ENCODE measurements around the gene IGDCC3. TPM values are rescaled to one million over a fixed set of nuclear protein-coding genes. Genes with fewer than 3 reads are reported as not detected.

IGDCC3 gene
- polyA plus RNA-seq, 1 donor (not counting 4 experiments of a cell fraction or from before 2014, with no cell fraction given) = not detected

GRCh38 chr15:65330934-65331645 lies 46.7 kb downstream of the IGDCC3 start:
- H3K4me1 ChIP-seq (ENCODE audit: control insufficient read depth, extremely low read depth, insufficient read depth, low read length) = no peaks in the 10 kb centered on the region
- no peaks in the 10 kb centered on the region for H3K36me3 ChIP-seq (ENCODE audit: control insufficient read depth in 2 of 2, extremely low read depth in 1 of 2, insufficient read depth in 2 of 2, low read length in 2 of 2)
- no peak overlapping the region for H3K9ac ChIP-seq (ENCODE audit: control insufficient read depth, extremely low read depth, insufficient read depth, low read length)
- no peak overlapping the region for H3K4me2 ChIP-seq (ENCODE audit: control insufficient read depth, extremely low read depth, insufficient read depth, low read depth, low read length)
- H4K20me1 ChIP-seq (ENCODE audit: control insufficient read depth, extremely low read depth, insufficient read depth, low read length) = no peaks in the 10 kb centered on the region
- no peaks in the 10 kb centered on the region for H3K9me1 ChIP-seq (ENCODE audit: control insufficient read depth, extremely low read depth, insufficient read depth, low read length)
- no peaks in the 10 kb centered on the region for H3K79me2 ChIP-seq (ENCODE audit: control insufficient read depth, insufficient read depth, low read length)
- dilution Hi-C loops (cut with MboI; ENCODE audit: extremely low pct_ligation_motif_present, low sequenced_read_pairs) = no loop called here
- H3K4me3 ChIP-seq (ENCODE audit: control insufficient read depth in 2 of 3, extremely low read depth in 1 of 3, insufficient read depth in 2 of 3, low read depth in 1 of 3, low read length in 3 of 3) = no peak overlapping the region
- no peaks in the 10 kb centered on the region for H3K9me3 ChIP-seq (ENCODE audit: control insufficient read depth, low read depth, low read length)
- H2AFZ ChIP-seq (ENCODE audit: control insufficient read depth, low read length) = no peak overlapping the region
- no peak for FAIRE-seq
- no peak for TF ChIP-seq CTCF (optimal IDR thresholded peaks at IDR 0.05 in 1 of 3, IDR thresholded peaks at IDR 0.05 in 1 of 3, conservative IDR thresholded peaks at IDR 0.05 in 1 of 3; ENCODE audit: extremely low read depth in 1 of 3, insufficient read depth in 2 of 3, low read length in 3 of 3)
- TF ChIP-seq EZH2 (IDR thresholded peaks at IDR 0.05; ENCODE audit: low read length) = no peak
- H3K27ac ChIP-seq (ENCODE audit: control insufficient read depth, insufficient read depth, low read length) = no peak overlapping the region
- H3K27me3 ChIP-seq (ENCODE audit: control insufficient read depth, extremely low read depth, insufficient read depth, low read length) = peaks cover 29% of the 10 kb centered on the region
- no peak for DNase-seq (ENCODE audit: low read depth, low spot score)

- Histone ChIP-seq H3K79me2 (ENCODE audit: control insufficient read depth, insufficient read depth, low read length) (no peaks in the 10 kb centered on the region), H3K9me1 (ENCODE audit: control insufficient read depth, extremely low read depth, insufficient read depth, low read length) (no peaks in the 10 kb centered on the region), H3K4me2 (ENCODE audit: control insufficient read depth, extremely low read depth, insufficient read depth, low read depth, low read length) (no peak overlapping the region), H3K27ac (ENCODE audit: control insufficient read depth, insufficient read depth, low read length) (no peak overlapping the region), H3K9me3 (ENCODE audit: control insufficient read depth, low read depth, low read length) (no peaks in the 10 kb centered on the region), H3K4me3 (ENCODE audit: control insufficient read depth in 2 of 3, extremely low read depth in 1 of 3, insufficient read depth in 2 of 3, low read depth in 1 of 3, low read length in 3 of 3) (no peak overlapping the region), H4K20me1 (ENCODE audit: control insufficient read depth, extremely low read depth, insufficient read depth, low read length) (no peaks in the 10 kb centered on the region), H3K36me3 (ENCODE audit: control insufficient read depth in 2 of 2, extremely low read depth in 1 of 2, insufficient read depth in 2 of 2, low read length in 2 of 2) (no peaks in the 10 kb centered on the region), H2AFZ (ENCODE audit: control insufficient read depth, low read length) (no peak overlapping the region), H3K4me1 (ENCODE audit: control insufficient read depth, extremely low read depth, insufficient read depth, low read length) (no peaks in the 10 kb centered on the region), H3K9ac (ENCODE audit: control insufficient read depth, extremely low read depth, insufficient read depth, low read length) (no peak overlapping the region), H3K27me3 (ENCODE audit: control insufficient read depth, extremely low read depth, insufficient read depth, low read length) (peaks cover 20% of the 10 kb centered on the region)
- no peak for FAIRE-seq
- TF ChIP-seq CTCF (optimal IDR thresholded peaks at IDR 0.05 in 1 of 3, IDR thresholded peaks at IDR 0.05 in 1 of 3, conservative IDR thresholded peaks at IDR 0.05 in 1 of 3; ENCODE audit: extremely low read depth in 1 of 3, insufficient read depth in 2 of 3, low read length in 3 of 3) (no peak), EZH2 (IDR thresholded peaks at IDR 0.05; ENCODE audit: low read length) (no peak)
- no peak for DNase-seq (ENCODE audit: low read depth, low spot score)
- dilution Hi-C loops (cut with MboI; ENCODE audit: extremely low pct_ligation_motif_present, low sequenced_read_pairs) = no loop called here
Observed at GRCh38 chr15:65329984-65330735, 47.6 kb downstream of the IGDCC3 start.

Data from keratinocyte (primary cell).